ENCODE data around the gene RNF207. TPM values are rescaled to one million over a fixed set of nuclear protein-coding genes. Genes with fewer than 3 reads are reported as not detected.

RNF207 gene
- total RNA-seq, 2 donors from 2014 or later = 28.9 to 53.0 TPM

DNA sequence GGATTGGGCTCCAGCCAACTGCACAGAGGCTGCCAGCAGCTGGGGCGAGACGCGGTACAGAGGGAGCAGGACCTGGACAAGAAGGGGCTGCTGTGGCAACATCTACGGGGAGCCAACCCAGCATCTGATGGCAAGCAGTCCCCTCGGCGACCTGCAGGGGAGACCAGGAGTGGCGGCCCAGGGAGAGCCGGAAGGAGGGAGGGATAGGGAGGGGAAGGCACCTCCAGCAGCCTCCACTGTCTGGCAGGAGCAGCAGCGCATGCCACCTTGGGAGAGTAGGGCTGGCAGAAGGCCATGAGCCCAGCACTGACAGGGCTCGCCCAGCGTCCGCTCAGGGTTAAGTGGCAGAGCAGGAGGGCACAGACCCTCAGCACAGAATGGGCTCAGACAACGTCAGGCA, 43.1 kb upstream of the RNF207 start:
- Histone ChIP-seq H3K4me1 (no peaks in the 10 kb centered on the region), H3K27ac (no peak overlapping the region), H3K36me3 (no peaks in the 10 kb centered on the region), H3K27me3 (no peaks in the 10 kb centered on the region), H3K9me3 (no peaks in the 10 kb centered on the region), H3K4me3 (no peak overlapping the region)
- TF ChIP-seq, protein P1, sequence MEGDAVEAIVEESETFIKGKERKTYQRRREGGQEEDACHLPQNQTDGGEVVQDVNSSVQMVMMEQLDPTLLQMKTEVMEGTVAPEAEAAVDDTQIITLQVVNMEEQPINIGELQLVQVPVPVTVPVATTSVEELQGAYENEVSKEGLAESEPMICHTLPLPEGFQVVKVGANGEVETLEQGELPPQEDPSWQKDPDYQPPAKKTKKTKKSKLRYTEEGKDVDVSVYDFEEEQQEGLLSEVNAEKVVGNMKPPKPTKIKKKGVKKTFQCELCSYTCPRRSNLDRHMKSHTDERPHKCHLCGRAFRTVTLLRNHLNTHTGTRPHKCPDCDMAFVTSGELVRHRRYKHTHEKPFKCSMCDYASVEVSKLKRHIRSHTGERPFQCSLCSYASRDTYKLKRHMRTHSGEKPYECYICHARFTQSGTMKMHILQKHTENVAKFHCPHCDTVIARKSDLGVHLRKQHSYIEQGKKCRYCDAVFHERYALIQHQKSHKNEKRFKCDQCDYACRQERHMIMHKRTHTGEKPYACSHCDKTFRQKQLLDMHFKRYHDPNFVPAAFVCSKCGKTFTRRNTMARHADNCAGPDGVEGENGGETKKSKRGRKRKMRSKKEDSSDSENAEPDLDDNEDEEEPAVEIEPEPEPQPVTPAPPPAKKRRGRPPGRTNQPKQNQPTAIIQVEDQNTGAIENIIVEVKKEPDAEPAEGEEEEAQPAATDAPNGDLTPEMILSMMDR (IDR thresholded peaks at IDR 0.05) = no peak
- no peak for DNase-seq (ENCODE audit: low spot score)

DNA sequence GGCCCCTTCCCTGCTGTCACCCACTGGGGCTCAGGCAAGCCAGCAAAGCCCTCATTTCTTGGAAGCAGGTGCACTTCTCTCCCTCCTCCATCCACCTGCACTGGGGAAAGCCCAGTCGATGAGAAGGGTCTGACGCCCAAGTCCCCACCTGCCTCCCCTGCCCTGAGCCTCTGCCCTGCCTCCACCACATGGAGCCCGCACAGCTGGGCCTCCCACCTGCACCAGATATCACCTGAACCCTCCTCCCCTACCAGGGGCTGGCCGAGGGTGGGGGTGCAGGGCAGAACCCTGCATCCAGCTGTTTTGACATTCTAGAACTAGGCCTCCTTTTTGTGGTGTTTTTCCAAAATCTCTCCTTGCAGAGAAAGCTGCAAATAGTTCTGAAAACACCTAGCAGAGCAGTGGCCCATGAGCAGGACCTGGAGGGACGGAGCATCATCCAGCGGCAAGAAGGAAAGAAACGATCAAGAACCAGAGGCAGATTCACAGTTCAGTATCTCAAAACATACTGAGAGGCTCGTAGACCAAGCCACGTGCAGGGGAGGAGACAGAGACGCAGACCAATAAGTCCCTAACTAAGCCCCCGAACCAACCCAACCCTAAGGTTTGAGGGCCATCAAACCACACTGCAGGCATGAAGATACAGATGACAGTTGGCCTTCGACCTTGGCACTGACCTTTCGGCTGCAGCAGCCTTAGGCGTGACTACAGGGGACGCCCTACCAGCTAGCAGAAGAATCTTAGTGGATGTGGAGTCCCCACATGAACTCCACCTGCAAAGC, 42.5 kb upstream of the RNF207 start:
- no peaks in the 10 kb centered on the region for H3K27me3 ChIP-seq
- no peak for DNase-seq (ENCODE audit: low spot score)

DNA sequence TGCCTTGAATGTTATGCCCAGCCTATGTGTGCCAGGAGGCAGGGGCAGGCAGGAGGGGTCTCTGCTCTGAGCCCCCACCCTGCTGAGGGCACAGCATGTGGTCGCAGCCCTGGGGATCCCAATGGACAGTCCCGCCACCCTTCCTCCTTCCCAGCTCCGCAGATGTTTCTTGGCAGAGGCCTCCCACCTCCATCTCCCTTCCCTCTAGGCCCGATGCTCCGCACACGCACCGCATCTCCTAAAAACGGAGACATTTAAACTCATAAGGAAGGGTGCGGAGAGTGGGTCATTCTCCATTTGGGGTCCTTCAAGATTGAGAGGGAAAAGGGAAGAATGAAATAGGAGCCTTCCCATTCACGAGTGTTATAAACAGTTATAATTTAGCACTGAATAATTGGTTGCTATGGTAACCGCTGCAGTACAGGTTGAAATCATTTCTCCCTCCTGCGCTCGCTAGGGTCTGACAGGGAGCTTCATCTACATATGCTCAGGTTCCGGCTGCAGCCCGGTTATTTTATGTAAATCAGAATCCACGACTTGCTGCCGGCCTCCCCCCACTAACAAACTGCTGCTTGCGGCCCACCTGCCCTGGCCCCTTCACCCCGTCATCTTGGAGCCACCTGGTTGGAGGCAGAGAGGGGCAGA, 41.8 kb upstream of the RNF207 start:
- Histone ChIP-seq H3K4me3 (no peak overlapping the region), H3K9me3 (no peaks in the 10 kb centered on the region), H3K4me1 (no peaks in the 10 kb centered on the region), H3K36me3 (no peaks in the 10 kb centered on the region), H3K27ac (no peak overlapping the region), H3K27me3 (no peaks in the 10 kb centered on the region)
- DNase-seq (ENCODE audit: low spot score) = no peak
- TF ChIP-seq, protein P1 (IDR thresholded peaks at IDR 0.05) = no peak

More for the DNA sequence above, 42.5 kb upstream of the RNF207 start:
- Histone ChIP-seq H3K4me3 (no peak overlapping the region), H3K4me1 (no peaks in the 10 kb centered on the region), H3K27ac (no peak overlapping the region), H3K9me3 (no peaks in the 10 kb centered on the region), H3K36me3 (no peaks in the 10 kb centered on the region)
- TF ChIP-seq, protein P1 (IDR thresholded peaks at IDR 0.05) = no peak

DNA sequence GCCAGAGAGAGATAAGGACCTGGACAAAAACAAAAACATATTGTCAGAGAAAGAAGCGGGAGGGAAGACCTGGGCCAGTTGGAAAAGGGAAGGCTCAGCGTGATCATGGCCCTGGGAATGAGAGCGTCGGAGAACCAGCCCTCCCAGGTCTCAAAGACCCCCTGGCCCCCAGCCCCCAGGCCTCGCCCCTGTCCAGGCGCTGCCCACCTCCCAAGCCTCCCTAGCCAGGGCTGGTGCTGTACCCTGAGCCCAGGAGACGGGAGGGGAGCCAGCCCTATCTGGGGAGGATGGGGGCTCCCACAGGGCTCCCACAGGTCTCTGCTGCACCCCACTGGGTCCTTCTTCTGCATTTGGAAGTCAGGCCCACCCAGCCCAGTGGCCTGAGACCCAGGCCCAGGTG, 40.9 kb upstream of the RNF207 start:
- TF ChIP-seq, protein P1 (IDR thresholded peaks at IDR 0.05) = no peak
- no peak overlapping the region for H3K27ac ChIP-seq
- no peaks in the 10 kb centered on the region for H3K9me3 ChIP-seq
- no peaks in the 10 kb centered on the region for H3K27me3 ChIP-seq
- H3K4me3 ChIP-seq = no peak overlapping the region
- no peaks in the 10 kb centered on the region for H3K36me3 ChIP-seq
- no peak for DNase-seq (ENCODE audit: low spot score)
- H3K4me1 ChIP-seq = no peaks in the 10 kb centered on the region

DNA sequence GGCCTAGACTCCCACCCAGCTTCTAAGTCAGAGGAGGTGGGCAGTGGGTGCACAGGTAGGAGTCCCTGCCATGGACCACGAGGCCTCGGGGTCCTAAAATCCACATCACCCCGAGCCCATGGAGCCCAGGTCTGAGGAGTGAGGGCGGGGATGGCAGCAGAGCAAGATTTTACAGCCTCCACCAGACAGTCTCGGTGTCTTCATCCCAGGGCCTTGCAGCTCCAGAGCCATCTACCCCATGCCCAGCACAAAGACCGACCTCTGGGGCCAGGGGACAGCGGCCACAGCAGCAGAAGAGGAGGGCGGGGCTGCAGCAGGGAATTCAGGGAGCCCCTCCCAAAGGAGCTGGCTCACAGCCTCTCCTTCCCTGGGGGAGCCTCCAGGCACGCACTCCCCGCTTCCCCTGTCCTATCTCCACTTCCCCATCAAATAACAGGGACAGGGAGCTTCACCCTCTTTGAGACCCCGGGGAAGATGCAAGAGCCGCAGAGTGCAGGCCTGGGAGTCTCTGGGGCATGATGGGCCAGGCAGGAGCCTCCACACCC, 40.4 kb upstream of the RNF207 start:
- Histone ChIP-seq H3K36me3 (no peaks in the 10 kb centered on the region), H3K4me3 (no peak overlapping the region), H3K4me1 (no peaks in the 10 kb centered on the region), H3K27ac (no peak overlapping the region), H3K9me3 (no peaks in the 10 kb centered on the region), H3K27me3 (no peaks in the 10 kb centered on the region)
- TF ChIP-seq, protein P1 (IDR thresholded peaks at IDR 0.05) = no peak
- no peak for DNase-seq (ENCODE audit: low spot score)
